SK-N-SH treated with all-trans-retinoic acid at 6 μM for 48 hours (cell line): ENCODE data around the gene TMEM131L.

Experiments used
- CSDC2 ChIP-seq: fragments of 250-450 bp; sonication (Bioruptor Pico); IDR thresholded peaks from 2 replicates; pipeline ENCODE4 v1.5.0; 2020; ENCODE audit warnings: mild to moderate bottlenecking, moderate library complexity
- OSR1 ChIP-seq: fragments of 250-450 bp; sonication (Bioruptor Pico); IDR thresholded peaks from 2 replicates; pipeline ENCODE4 v1.8.0; 2022; ENCODE audit warnings: moderate library complexity, mild to moderate bottlenecking, inconsistent platforms
- PATZ1 ChIP-seq: fragments of 250-450 bp; sonication (Bioruptor Pico); IDR thresholded peaks from 2 replicates; pipeline ENCODE4 v1.8.0; 2020; ENCODE audit warnings: mild to moderate bottlenecking, moderate library complexity, borderline replicate concordance
- ZFP3 ChIP-seq: fragments of 250-450 bp; sonication (Bioruptor Pico); IDR thresholded peaks from 2 replicates; pipeline ENCODE4 v1.5.0; 2020; ENCODE audit warnings: mild to moderate bottlenecking, moderate library complexity
- ZFP30 ChIP-seq: fragments of 450-650 bp; formaldehyde crosslinking; IDR thresholded peaks from 2 replicates; pipeline ENCODE4 v1.5.0; 2022; ENCODE audit warnings: mild to moderate bottlenecking, moderate library complexity
- ZNF70 ChIP-seq: fragments of 450-650 bp; formaldehyde crosslinking; IDR thresholded peaks from 2 replicates; pipeline ENCODE4 v1.5.0; 2020; ENCODE audit warnings: mild to moderate bottlenecking, moderate library complexity

DNA sequence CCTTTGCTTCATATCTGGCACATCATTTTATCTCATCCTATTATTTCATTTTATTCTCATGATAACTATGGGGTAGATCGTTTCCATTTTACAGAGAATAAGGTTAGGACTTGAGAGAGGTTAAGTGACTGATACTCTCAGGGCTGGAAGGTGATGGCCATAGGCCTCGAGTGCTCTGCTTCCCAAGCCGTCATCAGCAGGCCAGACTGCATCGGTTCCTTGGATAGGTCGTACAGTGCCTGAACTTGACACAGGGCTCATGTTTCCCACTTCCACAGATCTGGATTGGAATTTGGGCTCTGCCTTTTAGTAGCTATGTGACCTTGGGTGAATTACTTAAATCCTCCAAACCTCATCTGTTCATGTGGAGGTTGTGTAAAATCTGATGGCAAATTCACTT, 81.4 kb downstream of the TMEM131L start:
- no peak for TF ChIP-seq ZNF70 (CRISPR knock-in tag)
- no peak for TF ChIP-seq OSR1
- TF ChIP-seq ZFP30 (CRISPR knock-in tag) = no peak
- no peak for TF ChIP-seq ZFP3 (CRISPR knock-in tag)
- TF ChIP-seq CSDC2 (CRISPR knock-in tag) = no peak
- TF ChIP-seq PATZ1 (CRISPR knock-in tag) = no peak
